ENCODE results near the gene ENTPD1.

GRCh38 chr10:95785317-95785716 lies 29.4 kb downstream of the ENTPD1 start:
- TF ChIP-seq CTCF (IDR thresholded peaks at IDR 0.05), result no peak
- no peak for TF ChIP-seq POLR2A (IDR thresholded peaks at IDR 0.05; ENCODE audit: low read depth)
- no peak for TF ChIP-seq POLR2AphosphoS5 (IDR thresholded peaks at IDR 0.05)

All from esophagus muscularis mucosa (tissue), 3 donors.